Left colon (tissue), 2 donors: Measurements from ENCODE around the gene COX5B. TPM values are rescaled to one million over a fixed set of nuclear protein-coding genes. Genes with fewer than 3 reads are reported as not detected.
"Not testable (repeated sequence)": the region's sequence is repeated elsewhere in the genome, so short reads cannot be mapped to it uniquely, and the experiment has no call there.

Source experiments
- ATAC-seq: fragments of 200-7000 bp; cut with Tn5 transposase; one replicate; pipeline ENCODE4 v1.9.1; 2020; ENCODE audit warnings: mild to moderate bottlenecking, moderate library complexity
- DNase-seq, 2 donors: peaks; one replicate each; pipeline ENCODE4 v3.0.0-alpha.2; 2020
- intact Hi-C, 2 donors: fragments of 100-400 bp; cut with DNase I in 1 of 2; cut with micrococcal nuclease in 1 of 2; formaldehyde crosslinking; loops; one replicate each; pipeline versions ENCODE4 v1.11.2 to v1.14.0; 2022; cut with DNase I, micrococcal nuclease
- total RNA-seq, 2 donors: library from RNA; stranded (reverse); fragmentation: NEBNext Ultra II Directional; extraction: Animal tissue kit (Norgen Biotek cat#: 25700); gene quantifications; one replicate each; pipeline ENCODE4 v1.2.1, GENCODE V29; 2021
- donor health status: DM: no; HTN: no; CAD: no.
- donor health status: DM: yes; HTN: yes; CAD: no.

COX5B gene
- total RNA-seq, 2 donors from 2014 or later = 626 to 674 TPM

- DNase-seq = peak; percentile 98
- intact Hi-C loops = no loop called here
- ATAC-seq = peak; percentile 89
These were observed 18.2 kb downstream of the COX5B start, which contains the start of gene ACTR1B for GRCh38 chr2:97663962-97664635. Gene ACTR1B, minus strand, starts transcription at chr2:97664044. Its CDS starts 154 bp downstream, at chr2:97663890.

- peak in 1 of 2 donors; percentile 45 for DNase-seq
These were observed 18.7 kb downstream of the COX5B start for GRCh38 chr2:97664636-97664970.

GRCh38 chr2:97669448-97669847 is 23.6 kb downstream of the COX5B start, which contains the start of gene C2orf92:
Gene C2orf92, plus strand, starts transcription at chr2:97669713. Its CDS starts 76 bp downstream, at chr2:97669789.
- ATAC-seq (no peak), DNase-seq (no peak)
- intact Hi-C loops = no loop called here

More at GRCh38 chr2:97664636-97664970, 18.7 kb downstream of the COX5B start:
- intact Hi-C loops = no loop called here
- ATAC-seq = no peak

GRCh38 chr2:97670471-97670870 is 24.6 kb downstream of the COX5B start:
- intact Hi-C loops = no loop called here
- no peak for ATAC-seq
- DNase-seq = no peak

GRCh38 chr2:97671526-97671925 is 25.7 kb downstream of the COX5B start:
- DNase-seq (no peak), ATAC-seq (no peak)
- intact Hi-C loops = no loop called here

- DNase-seq, ATAC-seq, intact Hi-C loops: not testable (repeated sequence)
These were observed 26.8 kb downstream of the COX5B start for GRCh38 chr2:97672606-97673140.

GRCh38 chr2:97673182-97673914 is 27.5 kb downstream of the COX5B start:
- ATAC-seq = peak; percentile 22
- DNase-seq = no peak
- intact Hi-C loops = no loop called here

GRCh38 chr2:97673915-97674283 is 28.0 kb downstream of the COX5B start:
- intact Hi-C loops = no loop called here
- DNase-seq (no peak), ATAC-seq (peak; percentile 78)

- no peak for DNase-seq
- intact Hi-C loops = no loop called here
- no peak for ATAC-seq
These were observed 29.7 kb downstream of the COX5B start for GRCh38 chr2:97675430-97676113.

GRCh38 chr2:97676620-97677019 is 30.8 kb downstream of the COX5B start:
- no peak for DNase-seq
- intact Hi-C loops = no loop called here
- no peak for ATAC-seq

- intact Hi-C loops = no loop called here
- no peak for DNase-seq
- ATAC-seq = no peak
These were observed 31.6 kb downstream of the COX5B start for GRCh38 chr2:97677480-97677879.

GRCh38 chr2:97678298-97678697 is 32.4 kb downstream of the COX5B start:
- ATAC-seq (no peak), DNase-seq (no peak)
- intact Hi-C loops = no loop called here

- intact Hi-C loops, ATAC-seq: not testable (repeated sequence)
These were observed 41.4 kb downstream of the COX5B start for GRCh38 chr2:97687235-97687634.

GRCh38 chr2:97688062-97688827 is 42.4 kb downstream of the COX5B start:
- intact Hi-C loops = no loop called here
- ATAC-seq = no peak
- no peak for DNase-seq

More at GRCh38 chr2:97687235-97687634, 41.4 kb downstream of the COX5B start:
- not testable (repeated sequence) for DNase-seq

- DNase-seq (no peak), ATAC-seq (no peak)
- intact Hi-C loops = loop anchor here in 1 of 2 donors (10.0 kb wide), 1 partner anchor 1626 kb away; no protein-coding TSS in a partner anchor
These were observed 45.3 kb downstream of the COX5B start for GRCh38 chr2:97691166-97691565.

- no peak for ATAC-seq
- DNase-seq = no peak
- intact Hi-C loops = loop anchor here in 1 of 2 donors (10.0 kb wide), 1 partner anchor 1629 kb away; no protein-coding TSS in a partner anchor
These were observed 47.6 kb downstream of the COX5B start for GRCh38 chr2:97693476-97693875.

- ATAC-seq (no peak), DNase-seq (no peak)
- intact Hi-C loops = loop anchor here in 1 of 2 donors (10.0 kb wide), 1 partner anchor 1631 kb away; no protein-coding TSS in a partner anchor
These were observed 49.9 kb downstream of the COX5B start for GRCh38 chr2:97695744-97696143.
